Panc1 (cell line): Measurements from ENCODE around the gene NCK2. TPM values are rescaled to one million over a fixed set of nuclear protein-coding genes. Genes with fewer than 3 reads are reported as not detected.

ENCODE experiments used
- ATAC-seq: fragments of 200-7000 bp; cut with Tn5 transposase; 2 replicates; pipeline ENCODE4 v1.9.1; 2020; ENCODE audit warnings: mild to moderate bottlenecking, moderate library complexity
- BruUV-seq: library from RNA; stranded (reverse); fragments of 400-500 nt; replicated peaks from 2 replicates; lab custom pipeline; 2021; lab: Mats Ljungman, UMichigan
- CTCF ChIA-PET: fragments of 300-600 bp; sonication (Branson Sonifier 250); formaldehyde crosslinking; loops from one replicate; lab custom pipeline; 2022; ENCODE audit warnings: antibody characterized with exemption; lab: Charles Lee
- POLR2A ChIA-PET: fragments of 300-600 bp; sonication (Branson Sonifier 250); formaldehyde crosslinking; loops from one replicate; lab custom pipeline; 2022; ENCODE audit warnings: antibody characterized with exemption; lab: Charles Lee
- DNase-seq: peaks from one replicate; pipeline ENCODE4 v3.0.0-alpha.2; 2010; ENCODE audit warnings: low read depth, low spot score
- H3K27ac ChIP-seq: 2 replicates; pipeline ENCODE4 v1.5.1; 2011; ENCODE audit warnings: mild to moderate bottlenecking, low read length, inconsistent platforms
- H3K27me3 ChIP-seq: fragments of 200-500 bp; sonication (Bioruptor generic); 2 replicates; pipeline ENCODE4 v1.6.0; 2014; ENCODE audit warnings: low read length, inconsistent platforms; ENCODE audit not compliant: control insufficient read depth, insufficient read depth
- H3K36me3 ChIP-seq: fragments of 200-500 bp; sonication (Bioruptor generic); 2 replicates; pipeline ENCODE4 v1.5.1; 2014; ENCODE audit warnings: inconsistent platforms, mild to moderate bottlenecking, low read length, moderate library complexity; ENCODE audit not compliant: control insufficient read depth, insufficient read depth
- H3K4me1 ChIP-seq: 2 replicates; pipeline ENCODE4 v1.5.1; 2011; ENCODE audit warnings: inconsistent platforms, mild to moderate bottlenecking, low read length, moderate library complexity; ENCODE audit not compliant: control insufficient read depth, insufficient read depth
- H3K4me3 ChIP-seq, 2 experiments: 2 replicates each; pipeline ENCODE4 v1.5.1; 2011 to 2012; ENCODE audit warnings: low read depth in 2 of 2, low read length in 2 of 2, mild to moderate bottlenecking in 2 of 2, inconsistent platforms in 1 of 2, moderate library complexity in 1 of 2
- H3K9me3 ChIP-seq: fragments of 200-500 bp; sonication (Bioruptor generic); 2 replicates; pipeline ENCODE4 v1.5.1; 2014; ENCODE audit warnings: low read depth, mild to moderate bottlenecking, inconsistent platforms, low read length, moderate library complexity; ENCODE audit not compliant: control insufficient read depth, insufficient read depth
- POLR2AphosphoS5 ChIP-seq: IDR thresholded peaks from 2 replicates; pipeline ENCODE4 v1.6.1; 2012; ENCODE audit warnings: mild to moderate bottlenecking, low read depth, low read length, moderate library complexity
- SIN3A ChIP-seq: IDR thresholded peaks from 2 replicates; pipeline ENCODE4 v1.6.1; 2012; ENCODE audit warnings: low read depth, mild to moderate bottlenecking, low read length, moderate library complexity, borderline replicate concordance; ENCODE audit not compliant: insufficient read depth
- TCF7L2 ChIP-seq: IDR thresholded peaks from 2 replicates; pipeline ENCODE4 v1.6.1; 2011; ENCODE audit warnings: mild to moderate bottlenecking, low read depth, low read length, inconsistent platforms
- in situ Hi-C: cut with HindIII; loops from 2 replicates; pipeline ENCODE4 v1.10.0; 2016; ENCODE audit warnings: low sequenced_read_pairs, low pct_unique_long_range_greater_than_20kb
- intact Hi-C: fragments of 100-400 bp; cut with micrococcal nuclease; formaldehyde crosslinking; loops from one replicate; pipeline ENCODE4 v1.10.0; 2022; ENCODE audit not compliant: unreplicated experiment
- total RNA-seq: library from RNA; stranded (reverse); gene quantifications from one replicate; pipeline ENCODE4 v1.2.1, GENCODE V29; 2021; ENCODE audit not compliant: unreplicated experiment
- TF ChIP-seq, protein P1 (sequence below), 2 experiments: IDR thresholded peaks; 2 replicates each; pipeline ENCODE4 v1.6.1; 2011 to 2012; ENCODE audit warnings: low read depth in 2 of 2, control low read depth in 1 of 2, low read length in 1 of 2, mild to moderate bottlenecking in 1 of 2, moderate library complexity in 1 of 2; ENCODE audit not compliant: insufficient read depth in 1 of 2
- TF ChIP-seq, protein P2 (sequence below): fragments of 450-650 bp; IDR thresholded peaks from 2 replicates; pipeline ENCODE4 v1.5.1; 2017; ENCODE audit warnings: mild to moderate bottlenecking

The NCK2 gene
- total RNA-seq, 1 experiment from 2014 or later: 60.7 TPM

DNA sequence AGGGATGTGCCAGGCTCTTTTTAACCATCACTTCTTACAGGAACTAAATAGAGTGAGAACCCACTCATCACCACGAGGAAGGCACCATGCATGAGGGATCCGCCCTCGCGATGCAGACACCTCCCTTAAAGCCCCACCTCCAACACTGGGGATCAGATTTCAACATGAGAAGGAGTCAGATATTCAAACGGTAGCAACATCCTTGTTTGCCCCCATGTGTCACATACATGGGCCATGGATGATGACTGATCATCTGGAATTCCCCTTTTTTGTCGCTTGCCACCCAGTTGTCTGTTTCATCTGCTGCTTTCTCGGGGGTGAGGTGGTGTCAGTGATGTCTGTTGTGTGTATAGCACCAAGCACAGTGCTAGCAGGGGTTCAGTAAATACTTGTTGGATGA is 57.9 kb downstream of the NCK2 start:
- no peak for DNase-seq
- ChIA-PET POLR2A (no interaction called here), CTCF (no interaction called here)
- TF ChIP-seq TCF7L2 (no peak), SIN3A (no peak)
- TF ChIP-seq, protein P1, sequence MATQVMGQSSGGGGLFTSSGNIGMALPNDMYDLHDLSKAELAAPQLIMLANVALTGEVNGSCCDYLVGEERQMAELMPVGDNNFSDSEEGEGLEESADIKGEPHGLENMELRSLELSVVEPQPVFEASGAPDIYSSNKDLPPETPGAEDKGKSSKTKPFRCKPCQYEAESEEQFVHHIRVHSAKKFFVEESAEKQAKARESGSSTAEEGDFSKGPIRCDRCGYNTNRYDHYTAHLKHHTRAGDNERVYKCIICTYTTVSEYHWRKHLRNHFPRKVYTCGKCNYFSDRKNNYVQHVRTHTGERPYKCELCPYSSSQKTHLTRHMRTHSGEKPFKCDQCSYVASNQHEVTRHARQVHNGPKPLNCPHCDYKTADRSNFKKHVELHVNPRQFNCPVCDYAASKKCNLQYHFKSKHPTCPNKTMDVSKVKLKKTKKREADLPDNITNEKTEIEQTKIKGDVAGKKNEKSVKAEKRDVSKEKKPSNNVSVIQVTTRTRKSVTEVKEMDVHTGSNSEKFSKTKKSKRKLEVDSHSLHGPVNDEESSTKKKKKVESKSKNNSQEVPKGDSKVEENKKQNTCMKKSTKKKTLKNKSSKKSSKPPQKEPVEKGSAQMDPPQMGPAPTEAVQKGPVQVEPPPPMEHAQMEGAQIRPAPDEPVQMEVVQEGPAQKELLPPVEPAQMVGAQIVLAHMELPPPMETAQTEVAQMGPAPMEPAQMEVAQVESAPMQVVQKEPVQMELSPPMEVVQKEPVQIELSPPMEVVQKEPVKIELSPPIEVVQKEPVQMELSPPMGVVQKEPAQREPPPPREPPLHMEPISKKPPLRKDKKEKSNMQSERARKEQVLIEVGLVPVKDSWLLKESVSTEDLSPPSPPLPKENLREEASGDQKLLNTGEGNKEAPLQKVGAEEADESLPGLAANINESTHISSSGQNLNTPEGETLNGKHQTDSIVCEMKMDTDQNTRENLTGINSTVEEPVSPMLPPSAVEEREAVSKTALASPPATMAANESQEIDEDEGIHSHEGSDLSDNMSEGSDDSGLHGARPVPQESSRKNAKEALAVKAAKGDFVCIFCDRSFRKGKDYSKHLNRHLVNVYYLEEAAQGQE (IDR thresholded peaks at IDR 0.05; ENCODE audit: insufficient read depth in 1 of 2, low read depth in 2 of 2, low read length in 1 of 2): no peak
- TF ChIP-seq, protein P2, sequence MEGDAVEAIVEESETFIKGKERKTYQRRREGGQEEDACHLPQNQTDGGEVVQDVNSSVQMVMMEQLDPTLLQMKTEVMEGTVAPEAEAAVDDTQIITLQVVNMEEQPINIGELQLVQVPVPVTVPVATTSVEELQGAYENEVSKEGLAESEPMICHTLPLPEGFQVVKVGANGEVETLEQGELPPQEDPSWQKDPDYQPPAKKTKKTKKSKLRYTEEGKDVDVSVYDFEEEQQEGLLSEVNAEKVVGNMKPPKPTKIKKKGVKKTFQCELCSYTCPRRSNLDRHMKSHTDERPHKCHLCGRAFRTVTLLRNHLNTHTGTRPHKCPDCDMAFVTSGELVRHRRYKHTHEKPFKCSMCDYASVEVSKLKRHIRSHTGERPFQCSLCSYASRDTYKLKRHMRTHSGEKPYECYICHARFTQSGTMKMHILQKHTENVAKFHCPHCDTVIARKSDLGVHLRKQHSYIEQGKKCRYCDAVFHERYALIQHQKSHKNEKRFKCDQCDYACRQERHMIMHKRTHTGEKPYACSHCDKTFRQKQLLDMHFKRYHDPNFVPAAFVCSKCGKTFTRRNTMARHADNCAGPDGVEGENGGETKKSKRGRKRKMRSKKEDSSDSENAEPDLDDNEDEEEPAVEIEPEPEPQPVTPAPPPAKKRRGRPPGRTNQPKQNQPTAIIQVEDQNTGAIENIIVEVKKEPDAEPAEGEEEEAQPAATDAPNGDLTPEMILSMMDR: no peak
- H3K36me3 ChIP-seq: no peaks in the 10 kb centered on the region
- H3K27ac ChIP-seq: no peak overlapping the region
- H3K9me3 ChIP-seq: no peaks in the 10 kb centered on the region
- H3K4me3 ChIP-seq: no peak overlapping the region
- BruUV-seq: no TSS peak
- no peaks in the 10 kb centered on the region for H3K27me3 ChIP-seq
- ATAC-seq: no peak
- intact Hi-C loops (no loop called here), in situ Hi-C loops (no loop called here)
- H3K4me1 ChIP-seq: no peaks in the 10 kb centered on the region

DNA sequence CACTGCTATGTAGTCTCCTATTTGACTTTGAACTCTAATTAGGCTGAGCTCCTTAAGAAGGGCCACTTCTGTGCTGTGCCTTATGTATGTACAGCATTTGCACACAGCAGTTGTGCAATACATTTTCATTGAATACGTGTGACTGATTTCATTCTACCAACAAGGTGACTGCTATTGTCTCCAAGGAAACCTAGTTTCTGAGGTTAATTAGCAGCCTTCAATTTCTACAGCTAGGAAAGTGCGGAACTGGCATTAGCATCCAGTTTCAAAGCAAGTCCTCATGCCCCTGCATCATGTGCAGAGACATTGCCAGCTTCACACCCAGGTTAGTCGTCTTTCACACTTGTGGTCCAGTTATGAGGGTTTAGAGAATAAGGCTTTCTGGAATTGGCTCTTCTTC is 58.6 kb downstream of the NCK2 start:
- Histone ChIP-seq H3K27me3 (no peaks in the 10 kb centered on the region), H3K36me3 (no peaks in the 10 kb centered on the region), H3K4me1 (no peaks in the 10 kb centered on the region), H3K4me3 (no peak overlapping the region), H3K9me3 (no peaks in the 10 kb centered on the region), H3K27ac (no peak overlapping the region)
- POLR2A ChIA-PET: no interaction called here
- in situ Hi-C loops (no loop called here), intact Hi-C loops (no loop called here)
- DNase-seq (no peak), ATAC-seq (no peak)
- CTCF ChIA-PET: no interaction called here
- BruUV-seq: no TSS peak
- TF ChIP-seq POLR2AphosphoS5 (no peak), SIN3A (no peak), TCF7L2 (no peak)
- TF ChIP-seq, protein P1 (IDR thresholded peaks at IDR 0.05; ENCODE audit: insufficient read depth in 1 of 2, low read depth in 2 of 2, low read length in 1 of 2): no peak
- TF ChIP-seq, protein P2: no peak
